Ascending aorta (tissue), 2 donors: ENCODE results near the gene EVA1A. TPM values are rescaled to one million over a fixed set of nuclear protein-coding genes. Genes with fewer than 3 reads are reported as not detected.

Experiments
- DNase-seq, 2 donors: peaks; one replicate each; pipeline ENCODE4 v3.0.0-alpha.2; 2019; ENCODE audit warnings: low spot score in 2 of 2
- H3K27ac ChIP-seq, 2 donors: fragments of 200-600 bp; sonication (generic); one replicate each; pipeline ENCODE4 v1.5.1; 2016 to 2017; ENCODE audit warnings: mild to moderate bottlenecking in 1 of 2
- H3K27me3 ChIP-seq: fragments of 200-600 bp; sonication (generic); one replicate; pipeline ENCODE4 v1.5.1; 2017
- H3K36me3 ChIP-seq, 2 donors: fragments of 200-600 bp; sonication (generic); one replicate each; pipeline ENCODE4 v1.5.1; 2016
- H3K4me1 ChIP-seq, 2 donors: fragments of 200-600 bp; sonication (generic); one replicate each; pipeline ENCODE4 v1.5.1; 2016 to 2017; ENCODE audit warnings: mild to moderate bottlenecking in 1 of 2
- H3K4me3 ChIP-seq, 2 donors: fragments of 200-600 bp; sonication (generic); one replicate each; pipeline ENCODE4 v1.5.1; 2016 to 2017; ENCODE audit warnings: mild to moderate bottlenecking in 1 of 2
- H3K9me3 ChIP-seq, 2 donors: fragments of 200-600 bp; sonication (generic); one replicate each; pipeline ENCODE4 v1.5.1; 2016
- CTCF ChIP-seq, 3 experiments: fragments of 200-600 bp in 2 of 3; fragments of 450-650 bp in 1 of 3; sonication (generic) in 2 of 3; IDR thresholded peaks; one replicate each; pipeline ENCODE4 v1.5.1; 2016 to 2019; ENCODE audit warnings: antibody characterized with exemption in 3 of 3, mild to moderate bottlenecking in 1 of 3, moderate library complexity in 1 of 3
- intact Hi-C: fragments of 100-400 bp; cut with DNase I; formaldehyde crosslinking; loops from one replicate; pipeline ENCODE4 v1.15.1; 2023
- total RNA-seq: library from RNA; depleted of rRNA; stranded (reverse); fragments of >200 nt; gene quantifications from one replicate; pipeline ENCODE4 v1.1.0, GENCODE V29; 2016

The EVA1A gene
- total RNA-seq, 1 donor from 2014 or later: not detected

GRCh38 chr2:75450068-75450467 lies 110.7 kb downstream of the EVA1A start:
- no peak for TF ChIP-seq CTCF (IDR thresholded peaks at IDR 0.05)
- Histone ChIP-seq H3K4me1 (no peaks in the 10 kb centered on the region), H3K9me3 (peaks cover 0 to 7% of the 10 kb centered on the region in 2 donors), H3K27me3 (no peaks in the 10 kb centered on the region), H3K27ac (no peak overlapping the region), H3K36me3 (no peaks in the 10 kb centered on the region), H3K4me3 (no peak overlapping the region)
- no peak for DNase-seq
- intact Hi-C loops: no loop called here

GRCh38 chr2:75447176-75447575 lies 113.6 kb downstream of the EVA1A start:
- Histone ChIP-seq H3K27me3 (no peaks in the 10 kb centered on the region), H3K9me3 (peaks cover 0 to 7% of the 10 kb centered on the region in 2 donors), H3K4me1 (no peaks in the 10 kb centered on the region), H3K27ac (no peak overlapping the region), H3K4me3 (no peak overlapping the region), H3K36me3 (no peaks in the 10 kb centered on the region)
- intact Hi-C loops: no loop called here
- no peak for TF ChIP-seq CTCF (IDR thresholded peaks at IDR 0.05)
- no peak for DNase-seq

Other genes with a start within 250 kb of the EVA1A start
- gene MRPL19, start 85.8 kb upstream of the EVA1A start, total RNA-seq: 166 TPM
- gene GCFC2, start 150.0 kb upstream of the EVA1A start, total RNA-seq: 31.0 TPM